Activated T-cell treated with anti-CD3 and anti-CD28 coated beads, Interleukin-2, amount 50 U/mL, for 72 hours (primary cell): Measurements from ENCODE around the gene GCDH. TPM values are rescaled to one million over a fixed set of nuclear protein-coding genes. Genes with fewer than 3 reads are reported as not detected.

Source experiments
- ATAC-seq, 2 donors: fragments of 150-1000 bp; cut with Tn5 transposase; replicated peaks in 1 of 2; 2 replicates each; pipeline ENCODE4 v1.10.0; 2021; ENCODE audit warnings: moderate library complexity in 2 of 2, mild to moderate bottlenecking in 1 of 2
- DNase-seq, 2 donors: peaks; one replicate each; pipeline ENCODE4 v3.0.0; 2021 to 2022; ENCODE audit warnings: mixed read lengths in 1 of 2
- H3K27ac Mint-ChIP-seq: one replicate; pipeline ENCODE4 v1.8.0; 2022; ENCODE audit warnings: mild to moderate bottlenecking, moderate library complexity, mixed read lengths
- H3K27me3 Mint-ChIP-seq: one replicate; pipeline ENCODE4 v1.8.0; 2022; ENCODE audit warnings: low read depth, mixed read lengths
- H3K36me3 Mint-ChIP-seq, 2 donors: one replicate each; pipeline ENCODE4 v1.8.0; 2022; ENCODE audit warnings: mixed read lengths in 2 of 2, mild to moderate bottlenecking in 1 of 2; ENCODE audit not compliant: insufficient read depth in 2 of 2
- H3K4me1 Mint-ChIP-seq: one replicate; pipeline ENCODE4 v1.8.0; 2022; ENCODE audit warnings: low read depth, mixed read lengths
- H3K4me3 Mint-ChIP-seq, 2 donors: one replicate each; pipeline ENCODE4 v1.8.0; 2022; ENCODE audit warnings: mild to moderate bottlenecking in 2 of 2, mixed read lengths in 2 of 2, moderate library complexity in 2 of 2
- H3K9me3 Mint-ChIP-seq, 2 donors: one replicate each; pipeline ENCODE4 v1.8.0; 2022; ENCODE audit warnings: mixed read lengths in 2 of 2
- total RNA-seq, 2 donors: library from RNA; stranded (reverse); gene quantifications; one replicate each; pipeline ENCODE4 v1.2.3, GENCODE V29; 2022

Gene GCDH
- total RNA-seq, 2 donors from 2014 or later: 23.2 to 25.1 TPM

- no peaks in the 10 kb centered on the region for H3K9me3 Mint-ChIP-seq
- H3K4me3 Mint-ChIP-seq: peak overlapping the region; percentile 14 to 59
- DNase-seq (no peak), ATAC-seq (no peak)
- no peaks in the 10 kb centered on the region for H3K27me3 Mint-ChIP-seq
- H3K4me1 Mint-ChIP-seq: peaks cover 79% of the 10 kb centered on the region
- H3K36me3 Mint-ChIP-seq: peaks cover 30 to 61% of the 10 kb centered on the region in 2 donors
- peak overlapping the region; percentile 58 for H3K27ac Mint-ChIP-seq
Observed at GRCh38 chr19:12943437-12944044, 52.6 kb downstream of the GCDH start.

- Mint-ChIP-seq H3K4me3 (peak overlapping the region; percentile 23 to 95), H3K4me1 (peaks cover 73% of the 10 kb centered on the region), H3K9me3 (no peaks in the 10 kb centered on the region)
Observed at GRCh38 chr19:12944104-12944674, 53.2 kb downstream of the GCDH start.

GRCh38 chr19:12945479-12946091 lies 54.6 kb downstream of the GCDH start, which contains the start of gene RAD23A:
RAD23A (plus strand) TSS chr19:12945862; CDS start chr19:12945949, 87 bp downstream.
- ATAC-seq: peak; percentile 80 to 82
- H3K4me3 Mint-ChIP-seq: peak within 1 kb of the TSS; percentile 94 to 95
- no peaks in the 10 kb centered on the region for H3K27me3 Mint-ChIP-seq
- DNase-seq: peak; percentile 98 to 99
- H3K27ac Mint-ChIP-seq: peak within 1 kb of the TSS; percentile 99
- H3K36me3 Mint-ChIP-seq: peaks cover 23 to 54% of the 10 kb centered on the region in 2 donors
- H3K9me3 Mint-ChIP-seq: no peaks in the 10 kb centered on the region
- H3K4me1 Mint-ChIP-seq: peaks cover 68% of the 10 kb centered on the region

More at GRCh38 chr19:12944104-12944674, 53.2 kb downstream of the GCDH start:
- DNase-seq: no peak
- H3K27ac Mint-ChIP-seq: peak overlapping the region; percentile 99
- no peaks in the 10 kb centered on the region for H3K27me3 Mint-ChIP-seq
- no peak for ATAC-seq
- H3K36me3 Mint-ChIP-seq: peaks cover 25 to 56% of the 10 kb centered on the region in 2 donors

- Mint-ChIP-seq H3K4me3 (peak overlapping the region; percentile 94 to 95), H3K36me3 (peaks cover 20 to 52% of the 10 kb centered on the region in 2 donors), H3K27me3 (no peaks in the 10 kb centered on the region), H3K4me1 (peaks cover 64% of the 10 kb centered on the region), H3K9me3 (no peaks in the 10 kb centered on the region), H3K27ac (peak overlapping the region; percentile 95)
- DNase-seq: peak; percentile 61 to 63
- ATAC-seq: peak; percentile 47 to 56
Observed at GRCh38 chr19:12946092-12946721, 55.2 kb downstream of the GCDH start.

- peak overlapping the region; percentile 95 for H3K27ac Mint-ChIP-seq
- H3K36me3 Mint-ChIP-seq: peaks cover 20 to 55% of the 10 kb centered on the region in 2 donors
- ATAC-seq: no peak
- H3K4me3 Mint-ChIP-seq: peak overlapping the region; percentile 94 to 95
- no peak for DNase-seq
- H3K4me1 Mint-ChIP-seq: peaks cover 57% of the 10 kb centered on the region
- no peaks in the 10 kb centered on the region for H3K9me3 Mint-ChIP-seq
- no peaks in the 10 kb centered on the region for H3K27me3 Mint-ChIP-seq
Observed at GRCh38 chr19:12946731-12947496, 56.0 kb downstream of the GCDH start.

DNA sequence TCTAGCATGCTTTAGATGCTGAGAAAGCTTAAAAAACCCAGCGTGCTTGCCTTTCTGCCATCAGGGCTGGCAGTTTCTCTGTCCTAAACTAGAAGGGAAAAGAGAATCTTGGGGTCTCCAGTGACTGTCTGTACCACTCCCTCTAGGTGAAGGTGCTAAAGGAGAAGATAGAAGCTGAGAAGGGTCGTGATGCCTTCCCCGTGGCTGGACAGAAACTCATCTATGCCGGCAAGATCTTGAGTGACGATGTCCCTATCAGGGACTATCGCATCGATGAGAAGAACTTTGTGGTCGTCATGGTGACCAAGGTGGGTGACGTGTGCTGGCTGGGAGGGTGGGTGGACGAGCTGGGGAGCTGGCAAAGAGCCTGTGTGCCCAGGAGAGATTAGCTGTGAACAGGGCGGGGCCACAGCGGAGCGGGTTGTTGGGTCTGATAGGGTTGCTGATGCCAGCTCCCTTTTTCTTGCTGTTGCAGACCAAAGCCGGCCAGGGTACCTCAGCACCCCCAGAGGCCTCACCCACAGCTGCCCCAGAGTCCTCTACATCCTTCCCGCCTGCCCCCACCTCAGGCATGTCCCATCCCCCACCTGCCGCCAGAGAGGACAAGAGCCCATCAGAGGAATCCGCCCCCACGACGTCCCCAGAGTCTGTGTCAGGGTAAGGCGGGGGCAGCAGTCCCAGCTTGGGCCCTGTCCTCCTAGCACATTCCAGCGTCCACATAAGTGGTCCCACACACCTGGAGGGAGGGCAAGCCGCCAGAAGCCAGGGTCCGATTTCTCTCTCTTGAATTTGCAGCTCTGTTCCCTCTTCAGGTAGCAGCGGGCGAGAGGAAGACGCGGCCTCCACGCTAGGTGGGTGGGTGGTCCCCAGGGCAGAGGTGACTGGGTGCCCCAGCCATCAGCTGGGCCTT lies 57.0 kb downstream of the GCDH start:
- Mint-ChIP-seq H3K4me3 (peak overlapping the region in 1 of 2 donors; percentile 47), H3K36me3 (peaks cover 18 to 47% of the 10 kb centered on the region in 2 donors), H3K4me1 (peaks cover 54% of the 10 kb centered on the region), H3K9me3 (no peaks in the 10 kb centered on the region), H3K27ac (peak overlapping the region; percentile 38), H3K27me3 (no peaks in the 10 kb centered on the region)
- ATAC-seq (no peak), DNase-seq (no peak)

DNA sequence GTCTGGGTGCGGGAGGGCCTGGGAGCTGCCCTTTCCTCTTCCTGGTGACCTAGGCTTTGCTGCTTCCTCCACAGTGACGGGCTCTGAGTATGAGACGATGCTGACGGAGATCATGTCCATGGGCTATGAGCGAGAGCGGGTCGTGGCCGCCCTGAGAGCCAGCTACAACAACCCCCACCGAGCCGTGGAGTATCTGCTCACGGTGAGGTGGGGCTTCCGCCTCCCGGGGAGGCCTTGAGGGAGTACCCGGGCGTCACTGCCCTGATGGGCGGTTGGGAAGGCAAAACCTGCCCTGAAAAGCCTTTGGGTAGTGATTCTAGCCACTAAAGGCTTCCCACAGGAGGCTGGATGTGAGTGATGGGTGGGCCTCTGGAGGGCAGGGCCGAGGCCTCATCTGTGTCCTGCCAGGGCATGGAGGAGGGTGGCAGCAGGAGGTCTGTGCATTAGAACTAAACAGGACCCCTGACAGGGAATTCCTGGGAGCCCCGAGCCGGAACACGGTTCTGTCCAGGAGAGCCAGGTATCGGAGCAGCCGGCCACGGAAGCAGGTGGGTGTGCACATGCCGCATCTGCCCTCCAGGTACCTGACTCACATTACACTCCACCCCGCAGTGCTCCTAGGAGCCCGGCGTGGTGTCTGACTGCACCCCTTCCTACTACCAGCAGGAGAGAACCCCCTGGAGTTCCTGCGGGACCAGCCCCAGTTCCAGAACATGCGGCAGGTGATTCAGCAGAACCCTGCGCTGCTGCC lies 57.8 kb downstream of the GCDH start:
- Mint-ChIP-seq H3K4me1 (peaks cover 54% of the 10 kb centered on the region), H3K36me3 (peaks cover 14 to 45% of the 10 kb centered on the region in 2 donors), H3K27me3 (no peaks in the 10 kb centered on the region), H3K27ac (peak overlapping the region; percentile 38), H3K9me3 (no peaks in the 10 kb centered on the region), H3K4me3 (no peak overlapping the region)
- ATAC-seq: no peak
- no peak for DNase-seq

Other genes starting within 250 kb of the GCDH start
- 100 to 1,000 TPM in 1 of 2 donors, 10 to 100 TPM in 1; 75.8 to 109 TPM for gene MAN2B1, start 224.4 kb upstream of the GCDH start, total RNA-seq
- gene WDR83, start 224.4 kb upstream of the GCDH start, total RNA-seq: 10 to 100 TPM; 18.4 to 24.0 TPM
- gene DHPS, start 209.3 kb upstream of the GCDH start, total RNA-seq: 100 to 1,000 TPM; 140 to 150 TPM
- gene GNG14, start 203.2 kb upstream of the GCDH start, total RNA-seq: not detected
- 1 to 10 TPM; 3.5 to 6.9 TPM for gene FBXW9, start 194.5 kb upstream of the GCDH start, total RNA-seq
- 10 to 100 TPM; 62.6 to 73.2 TPM for gene TNPO2, start 167.2 kb upstream of the GCDH start, total RNA-seq
- gene TRIR, start 156.5 kb upstream of the GCDH start, total RNA-seq: 100 to 1,000 TPM; 131 to 134 TPM
- gene GET3, start 153.7 kb upstream of the GCDH start, total RNA-seq: 10 to 100 TPM; 42.6 to 43.7 TPM
- gene BEST2, start 139.4 kb upstream of the GCDH start, total RNA-seq: not detected
- gene HOOK2, start 115.6 kb upstream of the GCDH start, total RNA-seq: 10 to 100 TPM; 38.8 to 41.0 TPM
- gene JUNB, start 99.7 kb upstream of the GCDH start, total RNA-seq: 100 to 1,000 TPM; 574 to 618 TPM
- gene PRDX2, start 89.4 kb upstream of the GCDH start, total RNA-seq: 100 to 1,000 TPM; 202 to 223 TPM
- gene THSD8, start 89.1 kb upstream of the GCDH start, total RNA-seq: 10 to 100 TPM; 23.7 to 27.1 TPM
- gene RNASEH2A, start 84.6 kb upstream of the GCDH start, total RNA-seq: 10 to 100 TPM; 29.6 to 31.1 TPM
- gene RTBDN, start 56.6 kb upstream of the GCDH start, total RNA-seq: not detected
- 1 to 10 TPM; 5.8 to 6.0 TPM for gene MAST1, start 52.6 kb upstream of the GCDH start, total RNA-seq
- gene DNASE2, start 9.7 kb upstream of the GCDH start, total RNA-seq: 10 to 100 TPM; 34.5 to 39.1 TPM
- gene KLF1, start 4.0 kb upstream of the GCDH start, total RNA-seq: under 1 TPM; 0.19 to 0.58 TPM
- 1 to 10 TPM; 3.1 to 4.5 TPM for gene SYCE2, start 28.1 kb downstream of the GCDH start, total RNA-seq
- gene FARSA, start 42.6 kb downstream of the GCDH start, total RNA-seq: 10 to 100 TPM; 63.4 to 70.4 TPM
- gene CALR, start 47.4 kb downstream of the GCDH start, total RNA-seq: 100 to 1,000 TPM; 458 to 489 TPM
- 100 to 1,000 TPM; 159 to 189 TPM for gene RAD23A, start 54.7 kb downstream of the GCDH start, total RNA-seq
- 10 to 100 TPM; 15.9 to 16.4 TPM for gene GADD45GIP1, start 66.1 kb downstream of the GCDH start, total RNA-seq
- gene DAND5, start 78.4 kb downstream of the GCDH start, total RNA-seq: under 1 TPM; 0.12 to 0.32 TPM
- gene NFIX, start 104.3 kb downstream of the GCDH start, total RNA-seq: 1 to 10 TPM; 2.2 to 2.8 TPM
- gene LYL1, start 211.7 kb downstream of the GCDH start, total RNA-seq: 1 to 10 TPM; 4.8 to 6.3 TPM
- 10 to 100 TPM; 41.0 to 46.0 TPM for gene TRMT1, start 225.6 kb downstream of the GCDH start, total RNA-seq
- 10 to 100 TPM; 53.6 to 76.0 TPM for gene NACC1, start 227.1 kb downstream of the GCDH start, total RNA-seq